ENCODE measurements around the gene SFSWAP.

DNA sequence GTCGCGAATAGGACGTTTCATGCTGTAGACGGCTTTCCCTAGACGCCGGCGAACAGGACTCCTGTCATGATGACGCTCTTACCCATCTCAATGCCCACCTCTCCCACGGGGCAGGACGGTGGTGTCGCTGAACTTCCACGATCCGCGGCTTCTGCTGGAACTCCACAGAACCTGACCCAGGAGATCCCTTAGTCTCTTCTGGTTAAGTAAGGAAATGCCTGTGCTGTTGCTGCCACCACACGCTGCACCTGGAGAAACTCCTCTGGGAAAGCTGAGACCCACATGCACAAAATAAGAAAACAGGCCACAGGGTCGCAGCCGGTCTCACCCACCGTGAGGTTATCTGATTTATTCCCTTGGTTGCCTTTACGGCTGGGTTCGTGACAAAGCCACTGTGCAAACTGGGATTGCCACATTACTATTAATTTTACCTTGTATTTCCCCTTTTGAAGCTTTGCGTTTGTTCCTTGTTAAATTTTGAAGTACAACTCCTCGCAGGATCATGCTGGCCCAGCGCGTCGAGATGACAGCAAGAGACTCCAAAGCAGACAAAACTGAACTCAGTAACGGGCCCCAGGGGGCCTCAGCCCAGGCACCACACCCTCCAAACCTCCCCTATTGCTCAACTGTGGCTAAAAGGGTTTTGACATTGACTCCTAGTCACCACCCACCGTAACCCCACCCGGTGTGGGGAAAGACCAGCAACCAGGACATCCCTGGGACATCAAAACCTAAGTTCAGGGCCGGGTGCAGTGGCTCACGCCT is 108.1 kb downstream of the SFSWAP start:
- TF ChIP-seq POLR2AphosphoS5 (IDR thresholded peaks at IDR 0.05; ENCODE audit: low read depth, low read length) (no peak), POLR2A (IDR thresholded peaks at IDR 0.05; ENCODE audit: low read depth, low read length) (no peak), POU2F2 (IDR thresholded peaks at IDR 0.05; ENCODE audit: low read depth, low read length) (no peak), TAF1 (IDR thresholded peaks at IDR 0.05; ENCODE audit: low read depth, low read length) (no peak), SPI1 (IDR thresholded peaks at IDR 0.05; ENCODE audit: low read depth, low read length) (no peak), PAX5 (IDR thresholded peaks at IDR 0.05; ENCODE audit: insufficient read depth, low read length, severe bottlenecking) (no peak)

Measured in GM12891 (cell line).